AG04449 (cell line): ENCODE results near the gene KCNK2.

Source experiments
- CTCF ChIA-PET: fragments of 350-600 bp; formaldehyde crosslinking; extraction: SDS; loops from one replicate; lab custom pipeline; 2021; ENCODE audit warnings: antibody characterized with exemption; lab: Yijun Ruan, JAX
- POLR2A ChIA-PET: fragments of 400-600, 350-600 bp; formaldehyde crosslinking; extraction: SDS; loops from one replicate; lab custom pipeline; 2020; ENCODE audit warnings: antibody characterized with exemption, inconsistent platforms; lab: Yijun Ruan, JAX
- DNase-seq: peaks from one replicate; pipeline ENCODE4 v3.0.0-alpha.2; 2010; ENCODE audit warnings: low read depth, low spot score
- H3K4me3 ChIP-seq: 2 replicates; pipeline ENCODE4 v1.5.1; 2011; ENCODE audit warnings: low read depth, mild to moderate bottlenecking, control low read depth, low read length
- TF ChIP-seq, protein P1 (sequence below): IDR thresholded peaks from one replicate; pipeline ENCODE4 v1.5.1; 2011; ENCODE audit warnings: mild to moderate bottlenecking, moderate library complexity, low read length, control low read depth, inconsistent platforms; ENCODE audit not compliant: insufficient read depth; ENCODE audit errors: missing control alignments

KCNK2 gene

DNA sequence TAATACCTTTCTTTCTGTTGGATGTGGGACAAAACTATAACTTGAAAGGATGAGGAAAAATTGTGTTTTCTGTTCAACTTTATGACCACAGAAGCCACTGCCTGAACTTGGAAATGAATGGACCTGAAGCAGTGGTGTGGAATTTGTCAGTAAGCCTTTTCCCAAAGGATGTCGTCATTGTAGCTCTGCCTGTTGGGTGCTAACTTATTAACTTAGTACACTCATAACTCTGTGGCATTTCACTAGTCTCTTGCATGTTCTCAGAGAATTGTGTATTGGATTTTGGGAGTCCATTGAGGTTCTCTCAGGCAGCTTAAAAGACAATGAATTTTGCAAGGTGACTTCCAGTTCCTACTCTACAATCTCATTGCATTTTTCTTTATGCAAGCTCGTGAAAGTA, 49.6 kb downstream of the KCNK2 start:
- DNase-seq = no peak
- ChIA-PET POLR2A (no interaction called here), CTCF (interaction anchor here (1.2 to 1.6 kb wide), 4 partner anchors 9 to 330 kb away, joined by 3 to 4 read pairs (median 4); no protein-coding TSS in a partner anchor)
- no peak overlapping the region for H3K4me3 ChIP-seq
- TF ChIP-seq, protein P1, sequence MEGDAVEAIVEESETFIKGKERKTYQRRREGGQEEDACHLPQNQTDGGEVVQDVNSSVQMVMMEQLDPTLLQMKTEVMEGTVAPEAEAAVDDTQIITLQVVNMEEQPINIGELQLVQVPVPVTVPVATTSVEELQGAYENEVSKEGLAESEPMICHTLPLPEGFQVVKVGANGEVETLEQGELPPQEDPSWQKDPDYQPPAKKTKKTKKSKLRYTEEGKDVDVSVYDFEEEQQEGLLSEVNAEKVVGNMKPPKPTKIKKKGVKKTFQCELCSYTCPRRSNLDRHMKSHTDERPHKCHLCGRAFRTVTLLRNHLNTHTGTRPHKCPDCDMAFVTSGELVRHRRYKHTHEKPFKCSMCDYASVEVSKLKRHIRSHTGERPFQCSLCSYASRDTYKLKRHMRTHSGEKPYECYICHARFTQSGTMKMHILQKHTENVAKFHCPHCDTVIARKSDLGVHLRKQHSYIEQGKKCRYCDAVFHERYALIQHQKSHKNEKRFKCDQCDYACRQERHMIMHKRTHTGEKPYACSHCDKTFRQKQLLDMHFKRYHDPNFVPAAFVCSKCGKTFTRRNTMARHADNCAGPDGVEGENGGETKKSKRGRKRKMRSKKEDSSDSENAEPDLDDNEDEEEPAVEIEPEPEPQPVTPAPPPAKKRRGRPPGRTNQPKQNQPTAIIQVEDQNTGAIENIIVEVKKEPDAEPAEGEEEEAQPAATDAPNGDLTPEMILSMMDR = no peak

DNA sequence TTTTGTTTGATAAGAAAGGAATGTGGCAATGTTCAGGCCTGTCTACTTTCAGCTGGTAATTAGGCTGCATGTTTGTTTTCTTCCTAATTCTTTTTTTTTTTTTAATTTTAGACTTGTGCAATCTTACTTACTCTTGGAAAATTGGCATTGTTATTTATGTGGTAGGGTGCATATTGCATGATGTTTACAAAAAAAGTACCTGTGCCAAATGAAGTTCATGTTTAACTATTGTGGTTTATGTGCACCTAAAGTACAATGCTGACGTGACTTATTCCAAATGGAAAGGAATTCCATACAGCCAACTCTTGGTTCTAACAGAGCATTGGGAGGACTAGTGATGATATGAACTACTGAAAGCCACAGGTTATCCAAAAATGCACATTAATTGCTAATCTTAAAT, 51.0 kb downstream of the KCNK2 start:
- TF ChIP-seq, protein P1 = no peak
- ChIA-PET POLR2A (no interaction called here), CTCF (interaction anchor here (1.6 kb wide), 1 partner anchor 12 kb away, joined by 4 read pairs; no protein-coding TSS in a partner anchor)
- no peak overlapping the region for H3K4me3 ChIP-seq
- no peak for DNase-seq

DNA sequence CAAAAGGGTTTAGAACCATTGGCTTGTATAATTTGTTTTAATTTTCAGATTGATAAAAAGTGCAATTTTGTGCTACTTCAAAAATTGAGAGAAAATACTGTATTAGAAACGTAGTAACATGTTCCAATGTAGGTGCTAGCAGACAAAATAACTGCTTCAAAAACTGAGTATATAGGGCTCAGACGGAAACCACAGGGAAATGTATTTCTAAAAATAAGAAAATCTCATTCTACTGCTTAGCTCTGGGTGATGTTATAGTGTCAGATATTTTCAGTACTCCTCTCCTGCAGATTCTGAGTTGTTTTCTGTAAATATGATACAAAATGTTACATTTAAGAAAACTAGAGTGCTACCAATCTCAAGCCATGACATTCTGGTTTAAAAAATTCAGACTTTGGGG, 55.4 kb downstream of the KCNK2 start:
- H3K4me3 ChIP-seq = no peak overlapping the region
- DNase-seq = no peak
- CTCF ChIA-PET = interaction anchor here (1.6 kb wide), 1 partner anchor 386 kb away, joined by 5 read pairs; no protein-coding TSS in a partner anchor
- POLR2A ChIA-PET = no interaction called here
- TF ChIP-seq, protein P1 = no peak

DNA sequence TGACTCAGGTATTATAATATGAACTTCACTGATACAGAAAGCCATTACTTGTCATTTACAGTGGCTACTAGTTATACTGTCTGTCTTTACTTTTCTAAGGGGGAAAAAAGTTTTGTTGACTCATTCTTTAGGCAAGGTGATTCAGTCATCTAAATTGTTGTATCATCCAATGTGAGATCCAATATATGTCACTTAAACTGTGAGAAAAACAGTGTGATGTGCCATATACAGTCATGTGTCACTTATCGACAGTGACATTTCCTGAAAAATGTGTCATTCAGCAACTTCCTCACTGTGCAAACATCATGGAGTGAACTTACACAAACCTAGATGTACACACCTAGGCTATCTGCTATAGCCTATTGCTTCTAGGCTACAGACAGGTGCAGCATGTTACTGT, 57.6 kb downstream of the KCNK2 start:
- ChIA-PET CTCF (interaction anchor here (1.0 to 1.7 kb wide), 2 partner anchors 8 to 384 kb away, joined by 4 read pairs; no protein-coding TSS in a partner anchor), POLR2A (no interaction called here)
- no peak overlapping the region for H3K4me3 ChIP-seq
- TF ChIP-seq, protein P1 = no peak
- DNase-seq = no peak

DNA sequence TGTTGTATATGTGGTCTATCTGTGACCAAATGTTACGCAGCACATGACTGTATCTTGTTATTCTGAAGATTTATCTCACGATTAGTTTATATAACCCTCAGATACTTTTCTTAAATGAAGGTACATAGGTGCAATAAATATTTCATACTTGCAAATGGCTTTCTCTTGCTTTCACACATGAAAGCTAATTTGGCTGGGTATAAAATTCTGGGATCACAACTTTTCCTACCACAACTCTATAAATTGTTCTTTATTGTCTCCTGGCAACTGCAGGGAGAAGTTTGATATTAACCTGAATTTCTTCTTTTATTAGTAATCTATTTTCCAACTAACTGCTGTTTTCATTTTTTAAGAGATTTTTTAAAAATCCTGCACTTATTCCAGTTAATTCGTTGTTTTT, 58.9 kb downstream of the KCNK2 start:
- H3K4me3 ChIP-seq = no peak overlapping the region
- no peak for DNase-seq
- ChIA-PET POLR2A (no interaction called here), CTCF (interaction anchor here (1.4 to 1.7 kb wide), 2 partner anchors 9 to 385 kb away, joined by 3 to 4 read pairs; no protein-coding TSS in a partner anchor)
- TF ChIP-seq, protein P1 = no peak

DNA sequence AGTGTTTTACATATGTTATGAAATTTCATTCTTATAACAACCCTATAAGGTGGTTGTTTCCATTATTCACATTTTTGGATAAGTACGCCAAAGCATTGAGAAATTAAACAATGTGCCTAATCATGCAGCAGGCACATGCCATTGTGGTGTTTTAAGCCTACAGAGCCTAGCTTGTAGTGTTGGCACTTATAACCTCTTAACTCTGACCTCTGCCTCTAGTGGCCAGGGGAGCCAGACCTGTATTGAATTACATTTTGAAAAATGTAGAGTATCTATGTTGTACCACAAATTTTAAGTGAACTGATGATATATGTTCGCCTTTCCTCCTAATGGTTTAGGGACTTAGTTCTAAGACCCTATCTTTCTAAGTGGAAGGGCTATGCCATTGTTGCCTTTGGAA, 61.0 kb downstream of the KCNK2 start:
- no peak overlapping the region for H3K4me3 ChIP-seq
- TF ChIP-seq, protein P1 = no peak
- no peak for DNase-seq
- ChIA-PET CTCF (no interaction called here), POLR2A (no interaction called here)
